Mucosa of stomach (tissue), 1 donor: ENCODE data around the gene WDFY3.

Source experiments
- H3K27me3 ChIP-seq: one replicate; pipeline ENCODE4 v1.7.0; 2013; ENCODE audit warnings: mild to moderate bottlenecking, low read length; ENCODE audit not compliant: control insufficient read depth, insufficient read depth
- H3K36me3 ChIP-seq: one replicate; pipeline ENCODE4 v1.7.0; 2013; ENCODE audit warnings: low read length; ENCODE audit not compliant: control insufficient read depth, insufficient read depth
- H3K4me1 ChIP-seq: one replicate; pipeline ENCODE4 v1.7.0; 2013; ENCODE audit warnings: mild to moderate bottlenecking, low read length; ENCODE audit not compliant: control insufficient read depth, insufficient read depth
- H3K4me3 ChIP-seq: one replicate; pipeline ENCODE4 v1.7.0; 2013; ENCODE audit warnings: low read length
- H3K9ac ChIP-seq: one replicate; pipeline ENCODE4 v1.7.0; 2013; ENCODE audit warnings: mild to moderate bottlenecking, low read length, moderate library complexity
- H3K9me3 ChIP-seq: one replicate; pipeline ENCODE4 v1.7.0; 2013; ENCODE audit warnings: mild to moderate bottlenecking, low read length, moderate library complexity; ENCODE audit not compliant: control insufficient read depth
- donor health status: Pancreatic carcinoma.

The WDFY3 gene

GRCh38 chr4:84966382-84967242 lies at the start of gene WDFY3:
Gene WDFY3, minus strand, starts transcription at chr4:84966690. Its CDS starts 106,099 bp downstream, at chr4:84860591.
- Histone ChIP-seq H3K36me3 (no peaks in the 10 kb centered on the region), H3K9me3 (no peaks in the 10 kb centered on the region), H3K4me3 (peak within 1 kb of the TSS; percentile 40), H3K4me1 (peaks cover 6% of the 10 kb centered on the region), H3K27me3 (no peaks in the 10 kb centered on the region), H3K9ac (peak within 1 kb of the TSS; percentile 81)

DNA sequence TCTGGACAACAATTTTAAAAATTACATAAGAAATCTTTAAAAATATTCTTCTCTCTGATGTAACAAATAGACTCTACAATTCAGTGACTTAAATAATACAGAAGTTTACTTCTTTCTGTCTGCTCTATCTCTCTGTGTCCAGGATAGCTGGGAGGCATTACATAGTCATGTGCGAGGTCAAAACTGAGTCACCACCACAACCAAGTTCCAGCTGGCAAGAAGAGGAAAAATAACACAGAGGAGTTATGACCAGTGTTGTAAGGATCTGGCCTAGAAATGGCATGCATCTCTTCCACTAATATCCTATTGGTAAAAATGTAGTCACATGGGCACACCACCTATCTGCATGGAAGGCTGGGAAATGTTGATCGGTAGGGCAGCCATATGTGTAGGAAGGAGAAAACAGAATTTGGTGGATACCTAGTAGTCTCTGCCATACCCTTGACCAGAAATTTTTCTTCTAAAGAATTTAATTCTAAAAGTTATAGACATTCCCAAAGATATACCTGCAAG lies 39.4 kb upstream of the WDFY3 start:
- Histone ChIP-seq H3K27me3 (peaks cover 1% of the 10 kb centered on the region), H3K9me3 (no peaks in the 10 kb centered on the region), H3K4me3 (no peak overlapping the region), H3K36me3 (no peaks in the 10 kb centered on the region), H3K4me1 (no peaks in the 10 kb centered on the region), H3K9ac (no peak overlapping the region)

DNA sequence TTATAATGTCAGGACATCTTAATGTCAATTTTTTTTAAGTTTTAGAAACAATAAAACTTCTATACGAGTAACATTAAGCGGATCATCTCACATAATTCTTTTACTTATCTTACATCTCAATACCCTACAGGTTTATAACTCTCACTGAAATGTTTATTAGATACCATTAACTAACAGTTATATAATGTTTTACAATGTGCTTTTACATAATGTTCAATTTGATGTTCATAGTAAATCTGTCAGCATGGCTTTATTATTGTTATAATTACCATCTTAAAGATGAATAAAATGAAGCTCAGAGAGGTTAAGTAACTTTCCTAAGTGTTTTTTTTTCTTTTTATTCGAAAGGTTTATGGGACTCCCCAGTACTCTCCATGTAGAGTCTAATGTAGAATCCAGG lies 33.9 kb upstream of the WDFY3 start:
- Histone ChIP-seq H3K9me3 (no peaks in the 10 kb centered on the region), H3K9ac (no peak overlapping the region), H3K36me3 (no peaks in the 10 kb centered on the region), H3K4me1 (no peaks in the 10 kb centered on the region), H3K4me3 (no peak overlapping the region), H3K27me3 (no peaks in the 10 kb centered on the region)

DNA sequence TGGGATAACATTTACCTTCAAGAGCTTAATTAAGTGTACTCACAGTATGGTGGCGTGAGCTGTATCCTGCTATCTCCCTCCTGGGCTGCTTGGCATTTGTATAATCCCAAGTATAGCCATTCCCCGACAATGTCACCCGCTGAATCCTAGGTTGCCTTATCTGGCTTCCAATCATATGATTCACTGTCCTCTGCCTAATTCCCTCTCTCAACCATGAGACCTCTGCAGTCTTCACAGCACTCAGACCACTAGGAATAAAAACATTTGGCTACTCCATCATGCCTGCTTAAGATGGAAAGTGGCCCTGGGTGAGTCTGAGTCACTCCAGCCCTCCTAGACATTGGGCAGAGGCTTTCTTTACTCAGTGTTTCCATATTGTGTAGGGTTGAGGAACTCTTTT lies 28.9 kb upstream of the WDFY3 start:
- Histone ChIP-seq H3K4me3 (no peak overlapping the region), H3K9ac (no peak overlapping the region), H3K27me3 (no peaks in the 10 kb centered on the region), H3K9me3 (no peaks in the 10 kb centered on the region), H3K4me1 (no peaks in the 10 kb centered on the region), H3K36me3 (no peaks in the 10 kb centered on the region)

GRCh38 chr4:84994280-84994679 lies 27.8 kb upstream of the WDFY3 start:
- Histone ChIP-seq H3K4me1 (no peaks in the 10 kb centered on the region), H3K36me3 (no peaks in the 10 kb centered on the region), H3K4me3 (no peak overlapping the region), H3K9ac (no peak overlapping the region), H3K9me3 (no peaks in the 10 kb centered on the region), H3K27me3 (no peaks in the 10 kb centered on the region)

DNA sequence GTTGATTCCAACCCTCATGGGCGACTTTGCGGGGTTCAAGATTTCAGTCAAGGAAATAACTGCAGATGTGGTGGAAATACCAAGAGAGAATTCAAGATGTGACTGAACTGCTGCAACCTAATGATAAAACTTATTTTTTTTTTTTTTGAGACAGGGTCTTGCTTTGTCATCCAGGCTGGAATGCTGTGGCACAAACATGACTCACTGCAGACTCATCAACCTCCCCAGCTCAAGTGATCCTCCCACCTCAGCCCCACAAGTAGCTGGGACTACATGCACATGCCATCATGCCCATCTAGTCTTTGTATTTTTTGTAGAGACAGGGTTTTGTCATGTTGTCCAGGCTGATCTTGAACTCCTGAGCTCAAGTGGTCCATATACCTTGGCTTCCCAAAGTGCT lies 19.5 kb upstream of the WDFY3 start:
- H3K9me3 ChIP-seq = no peaks in the 10 kb centered on the region
- H3K4me3 ChIP-seq = no peak overlapping the region
- no peaks in the 10 kb centered on the region for H3K36me3 ChIP-seq
- H3K27me3 ChIP-seq = no peaks in the 10 kb centered on the region
- H3K4me1 ChIP-seq = no peaks in the 10 kb centered on the region
- no peak overlapping the region for H3K9ac ChIP-seq

DNA sequence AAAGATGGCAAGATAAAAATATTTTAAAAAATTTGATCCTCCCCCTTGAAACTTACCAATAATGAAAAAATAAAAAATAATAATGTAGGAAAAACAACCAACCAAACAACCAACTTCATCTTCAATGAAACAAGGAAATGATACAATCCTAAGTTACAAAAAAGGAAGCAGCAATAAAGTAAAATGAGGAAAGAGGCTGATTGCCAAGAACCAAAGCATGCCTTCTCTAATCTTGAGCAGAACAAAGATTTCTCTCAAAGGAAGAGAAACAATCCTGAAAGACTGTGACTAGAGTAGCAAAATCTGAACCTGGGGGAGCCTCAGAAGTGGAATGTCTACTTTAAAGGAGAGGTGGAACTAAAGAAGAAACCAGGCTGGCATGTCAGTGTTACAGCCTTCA lies 10.9 kb upstream of the WDFY3 start:
- Histone ChIP-seq H3K9me3 (no peaks in the 10 kb centered on the region), H3K36me3 (no peaks in the 10 kb centered on the region), H3K4me1 (no peaks in the 10 kb centered on the region), H3K9ac (no peak overlapping the region), H3K27me3 (no peaks in the 10 kb centered on the region), H3K4me3 (no peak overlapping the region)

- Histone ChIP-seq H3K9ac (no peak overlapping the region), H3K9me3 (no peaks in the 10 kb centered on the region), H3K4me3 (no peak overlapping the region), H3K36me3 (no peaks in the 10 kb centered on the region), H3K4me1 (no peaks in the 10 kb centered on the region), H3K27me3 (no peaks in the 10 kb centered on the region)
Observed at GRCh38 chr4:84973856-84974255, 7.4 kb upstream of the WDFY3 start.

DNA sequence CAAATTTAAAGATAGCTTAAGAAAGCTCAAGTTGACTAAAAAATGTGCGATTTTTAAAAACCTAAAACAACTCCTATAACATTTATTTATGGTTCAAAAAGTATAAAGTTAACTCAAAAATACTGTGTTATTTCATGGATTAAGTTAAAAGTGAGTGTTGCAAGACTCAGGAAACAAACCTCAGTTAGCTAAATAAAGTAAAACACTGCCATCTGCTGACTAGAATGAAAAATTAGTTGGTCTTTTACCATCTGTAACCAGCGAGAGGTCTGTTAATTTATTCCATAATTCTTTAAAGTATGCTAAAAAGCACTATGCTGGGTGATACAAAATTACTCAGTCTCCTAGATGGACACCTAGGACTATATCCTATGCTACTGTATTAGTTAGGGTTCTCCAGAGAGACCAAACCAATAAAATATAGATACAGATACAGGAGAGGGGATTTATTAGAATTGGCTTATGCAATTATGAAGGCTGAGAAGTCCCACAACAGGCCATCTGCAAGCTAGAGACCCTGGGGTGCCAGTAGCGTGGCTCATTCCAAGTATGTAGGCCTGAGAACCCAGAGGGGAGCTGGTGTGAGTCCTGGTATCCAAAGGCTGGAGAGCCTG lies 4.9 kb upstream of the WDFY3 start:
- H3K4me1 ChIP-seq = peaks cover 6% of the 10 kb centered on the region
- no peak overlapping the region for H3K4me3 ChIP-seq
- no peaks in the 10 kb centered on the region for H3K27me3 ChIP-seq
- no peaks in the 10 kb centered on the region for H3K9me3 ChIP-seq
- H3K9ac ChIP-seq = no peak overlapping the region
- no peaks in the 10 kb centered on the region for H3K36me3 ChIP-seq

DNA sequence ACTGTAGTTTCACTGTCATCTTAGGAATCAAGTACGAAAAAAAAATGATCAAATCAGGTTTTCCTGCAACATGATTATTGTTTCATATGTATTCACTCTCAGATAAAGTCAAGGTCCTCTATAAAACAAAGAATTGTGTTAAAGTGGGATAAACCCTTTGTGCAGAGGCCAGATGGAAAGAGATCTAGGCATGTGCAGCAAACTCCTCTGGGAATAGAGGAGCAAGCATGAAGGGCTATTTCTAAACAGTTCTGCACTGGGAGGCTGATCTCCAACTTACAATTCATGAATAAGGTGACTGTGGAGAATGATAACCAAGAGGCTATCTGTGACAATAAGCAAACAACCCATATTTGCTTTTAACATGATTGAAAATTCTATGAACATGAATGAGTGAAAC lies 2.4 kb upstream of the WDFY3 start:
- no peak overlapping the region for H3K4me3 ChIP-seq
- no peaks in the 10 kb centered on the region for H3K9me3 ChIP-seq
- peaks cover 6% of the 10 kb centered on the region for H3K4me1 ChIP-seq
- no peaks in the 10 kb centered on the region for H3K36me3 ChIP-seq
- H3K27me3 ChIP-seq = no peaks in the 10 kb centered on the region
- no peak overlapping the region for H3K9ac ChIP-seq

GRCh38 chr4:84967243-84967690 lies 777 bp upstream of the WDFY3 start:
- H3K36me3 ChIP-seq = no peaks in the 10 kb centered on the region
- H3K4me3 ChIP-seq = peak overlapping the region; percentile 37
- peak overlapping the region; percentile 81 for H3K9ac ChIP-seq
- H3K27me3 ChIP-seq = no peaks in the 10 kb centered on the region
- H3K9me3 ChIP-seq = no peaks in the 10 kb centered on the region
- H3K4me1 ChIP-seq = peaks cover 6% of the 10 kb centered on the region
